NCI-H2029 treated with DMSO at 0.1 percent for 48 hours (cell line): ENCODE data around the gene PSMB11.
A peak's percentile ranks its signal among the peaks of the same experiment; 100 is the strongest.
"Not testable (repeated sequence)": the region's sequence is repeated elsewhere in the genome, so short reads cannot be mapped to it uniquely, and the experiment has no call there.

Experiments
- DNase-seq: peaks from one replicate; lab custom pipeline; 2025; lab: John Stamatoyannopoulos, UW

The PSMB11 gene

GRCh38 chr14:23042162-23042965 lies at the start of gene PSMB11:
Gene PSMB11, plus strand, starts transcription at chr14:23042212. Its CDS starts 14 bp downstream, at chr14:23042226.
- no peak for DNase-seq

GRCh38 chr14:22993517-22993916 lies 48.5 kb upstream of the PSMB11 start:
- no peak for DNase-seq

GRCh38 chr14:22994762-22995275 lies 47.2 kb upstream of the PSMB11 start:
- peak; percentile 81 for DNase-seq

GRCh38 chr14:22995889-22996625 lies 46.0 kb upstream of the PSMB11 start:
- DNase-seq: no peak

GRCh38 chr14:22996768-22997654 lies 45.0 kb upstream of the PSMB11 start:
- no peak for DNase-seq

- no peak for DNase-seq
Measured at GRCh38 chr14:22997676-22998323, 44.2 kb upstream of the PSMB11 start.

GRCh38 chr14:22998329-22999012 lies 43.5 kb upstream of the PSMB11 start:
- DNase-seq: no peak

GRCh38 chr14:23000860-23001259 lies 41.2 kb upstream of the PSMB11 start:
- DNase-seq: no peak

- no peak for DNase-seq
Measured at GRCh38 chr14:23002592-23002991, 39.4 kb upstream of the PSMB11 start.

- DNase-seq: not testable (repeated sequence)
Measured at GRCh38 chr14:23004274-23004673, 37.7 kb upstream of the PSMB11 start.

- DNase-seq: no peak
Measured at GRCh38 chr14:23005451-23006187, 36.4 kb upstream of the PSMB11 start.

- no peak for DNase-seq
Measured at GRCh38 chr14:23006188-23006534, 35.9 kb upstream of the PSMB11 start.

- peak; percentile 100 for DNase-seq
Measured at GRCh38 chr14:23006544-23007419, 35.2 kb upstream of the PSMB11 start.

- peak; percentile 98 for DNase-seq
Measured at GRCh38 chr14:23008831-23009230, 33.2 kb upstream of the PSMB11 start.

- no peak for DNase-seq
Measured at GRCh38 chr14:23009483-23009938, 32.5 kb upstream of the PSMB11 start.

GRCh38 chr14:23009939-23010726 lies 31.9 kb upstream of the PSMB11 start, which contains the start of gene C14orf93:
Gene C14orf93, minus strand, starts transcription at chr14:23010143. Its CDS starts 11,120 bp downstream, at chr14:22999023.
- DNase-seq: peak; percentile 99

- no peak for DNase-seq
Measured at GRCh38 chr14:23013054-23013748, 28.8 kb upstream of the PSMB11 start.

- not testable (repeated sequence) for DNase-seq
Measured at GRCh38 chr14:23013749-23014054, 28.3 kb upstream of the PSMB11 start.
